Stimulated activated CD4-positive, alpha-beta T cell treated with anti-CD3 and anti-CD28 coated beads, Interleukin-12 subunit alpha, Interleukin-12 subunit beta, amount 100 ng/mL, for 24 hours (primary cell): ENCODE measurements around the gene GPC3.
"Not testable (repeated sequence)": the region's sequence is repeated elsewhere in the genome, so short reads cannot be mapped to it uniquely, and the experiment has no call there.

Source experiments
- DNase-seq, 2 experiments: peaks; one replicate each; pipeline ENCODE4 v3.0.0-alpha.2; 2020; ENCODE audit warnings: low read depth in 2 of 2

Gene GPC3

DNA sequence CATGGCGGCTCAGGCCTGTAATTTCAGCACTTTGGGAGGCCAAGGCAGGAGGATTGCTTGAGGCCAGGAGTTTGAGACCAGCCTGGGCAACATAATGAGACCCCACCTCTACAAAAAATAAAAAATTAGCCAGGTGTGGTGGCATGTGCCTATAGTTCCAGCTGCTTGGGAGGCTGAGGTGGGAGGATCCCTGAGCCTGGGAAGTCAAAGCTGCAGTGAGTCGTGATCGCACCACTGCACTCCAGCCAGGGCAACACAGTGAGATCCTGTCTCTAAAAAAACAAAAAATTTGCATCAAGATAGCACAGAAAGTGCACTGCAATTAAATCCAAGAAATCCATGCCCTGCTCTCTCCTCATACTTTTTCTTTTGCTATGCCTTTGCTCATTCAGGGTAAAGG, 458.6 kb downstream of the GPC3 start:
- not testable (repeated sequence) for DNase-seq

DNA sequence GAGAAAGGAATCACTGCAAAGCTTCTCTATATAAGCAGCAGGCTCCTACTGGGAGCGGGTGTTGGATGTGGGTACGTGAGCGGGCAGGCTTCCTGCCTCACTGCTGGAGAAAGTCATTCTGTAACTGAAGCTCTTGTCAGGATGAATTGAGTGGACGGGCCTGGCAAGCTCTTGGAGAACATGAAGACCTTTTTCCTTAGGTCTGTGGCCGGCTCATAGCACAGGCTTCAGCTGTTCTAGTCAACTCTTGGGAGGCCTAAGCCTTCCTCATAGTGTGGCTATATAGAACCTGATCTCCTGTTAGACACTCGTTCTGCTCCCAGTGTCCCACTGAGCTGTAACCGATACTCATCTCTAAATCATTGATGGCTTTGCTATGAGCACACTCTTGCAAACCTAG, 461.9 kb downstream of the GPC3 start:
- no peak for DNase-seq

DNA sequence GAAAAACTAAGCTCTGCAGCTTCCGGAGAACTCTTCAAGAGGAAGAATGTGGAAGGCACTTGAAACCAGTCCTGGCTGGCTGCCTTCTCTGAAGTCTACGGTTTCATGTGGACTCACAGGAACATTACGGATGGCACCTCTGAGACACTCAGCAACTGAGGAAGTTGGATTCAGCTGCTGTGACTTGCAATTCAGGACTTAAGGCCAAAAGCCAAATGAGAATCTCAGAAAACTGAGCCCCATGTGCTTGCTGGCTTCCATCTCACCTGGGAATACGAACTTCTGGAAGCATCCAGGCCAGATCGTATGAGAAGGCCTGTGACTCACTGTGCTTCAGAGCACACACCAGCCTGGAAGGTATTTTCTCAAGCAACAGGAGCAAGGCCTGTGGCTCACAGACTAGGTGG, 462.3 kb downstream of the GPC3 start:
- no peak for DNase-seq

DNA sequence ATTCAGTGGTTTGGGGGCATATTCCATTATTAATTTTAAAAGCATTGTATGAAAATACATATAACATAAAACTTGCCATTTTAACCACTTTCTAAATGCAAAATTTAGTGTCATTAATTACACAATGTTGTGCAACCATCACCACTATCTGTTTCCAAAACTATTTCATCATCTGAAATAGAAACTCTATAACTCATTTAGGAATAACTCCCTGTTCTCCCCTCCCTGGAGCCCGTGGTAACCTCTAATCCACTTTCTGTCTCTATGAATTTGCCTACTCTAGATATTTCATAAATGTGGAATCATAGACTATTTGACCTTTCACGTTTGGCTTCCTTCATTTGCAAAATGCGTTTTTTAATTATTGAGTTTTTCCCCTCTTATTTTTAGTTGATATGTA, 468.7 kb downstream of the GPC3 start:
- no peak for DNase-seq

DNA sequence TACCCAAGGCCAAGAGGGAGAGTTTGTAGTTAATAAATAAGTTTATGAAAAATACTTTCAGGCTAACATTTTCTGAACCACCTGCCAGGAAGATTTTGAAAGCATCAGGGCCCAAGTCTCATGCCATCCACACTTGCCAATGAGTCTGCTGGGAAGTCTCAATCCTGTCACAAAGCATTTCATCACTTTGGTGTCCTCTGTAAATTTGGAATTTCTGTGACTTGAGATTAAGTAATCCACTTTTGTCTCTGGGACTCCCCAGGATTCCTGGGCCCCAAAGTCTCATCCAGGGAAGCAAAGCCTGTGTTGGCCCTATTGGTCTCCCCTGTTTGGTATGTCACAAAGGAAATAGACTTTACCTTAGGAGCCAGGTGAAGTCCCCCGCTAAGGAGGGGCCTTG, 470.9 kb downstream of the GPC3 start:
- DNase-seq, result no peak

DNA sequence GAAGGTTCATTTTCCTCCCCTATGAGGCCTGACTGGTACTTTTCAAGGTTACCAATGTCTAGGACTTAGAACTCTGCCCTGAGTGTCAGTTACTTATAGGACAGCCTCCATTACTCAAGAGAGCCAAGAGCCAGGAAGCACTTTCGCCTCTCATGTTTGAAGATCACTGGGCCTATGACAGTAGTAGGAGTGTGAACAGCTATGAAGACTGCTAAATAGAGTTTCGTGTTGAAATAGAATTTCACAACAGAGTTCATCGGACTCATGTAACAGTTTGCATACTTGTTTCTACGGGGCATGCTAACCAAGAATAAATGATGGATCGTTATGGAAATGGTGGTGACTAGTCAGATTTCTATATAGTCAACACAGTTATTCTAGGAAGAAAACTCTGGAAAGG, 472.3 kb downstream of the GPC3 start:
- no peak for DNase-seq

DNA sequence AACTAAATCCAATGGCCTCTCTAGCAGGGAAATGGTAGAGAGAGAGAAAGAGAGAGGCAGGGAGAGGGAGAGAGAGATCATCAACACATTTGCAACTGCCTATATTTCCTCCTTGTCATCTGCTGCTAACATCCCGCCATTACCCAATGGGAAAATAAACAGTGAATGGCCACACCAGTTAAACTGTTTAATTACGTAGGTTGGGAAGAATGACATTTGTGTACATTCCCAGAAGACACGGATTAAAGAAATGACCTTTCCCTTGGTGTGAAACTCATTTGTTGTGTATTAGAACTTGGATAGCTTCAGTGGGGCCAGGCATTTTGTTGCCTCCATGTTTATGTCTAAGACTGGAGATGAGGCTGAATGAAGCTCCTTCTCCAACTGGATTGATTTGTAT, 474.4 kb downstream of the GPC3 start:
- no peak for DNase-seq

DNA sequence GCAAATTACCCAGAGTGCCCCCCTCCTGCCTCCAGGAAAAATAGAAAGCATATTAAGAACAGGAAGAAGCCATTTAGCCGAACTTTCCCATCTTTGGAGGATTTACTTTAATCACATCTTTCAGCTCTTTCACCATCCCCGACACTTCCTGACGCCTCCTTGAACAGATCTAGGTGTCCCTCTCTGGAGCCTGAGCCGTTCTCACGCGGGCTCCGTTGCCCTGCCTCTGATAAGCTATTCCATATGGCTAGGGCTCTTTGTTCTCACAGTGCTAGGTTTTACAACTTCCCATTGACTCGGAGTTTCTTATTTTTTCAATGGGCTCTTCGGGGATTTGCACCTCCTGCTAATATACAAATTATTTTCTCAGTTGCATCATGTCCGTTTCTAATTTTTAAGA, 488.0 kb downstream of the GPC3 start:
- DNase-seq, result no peak

DNA sequence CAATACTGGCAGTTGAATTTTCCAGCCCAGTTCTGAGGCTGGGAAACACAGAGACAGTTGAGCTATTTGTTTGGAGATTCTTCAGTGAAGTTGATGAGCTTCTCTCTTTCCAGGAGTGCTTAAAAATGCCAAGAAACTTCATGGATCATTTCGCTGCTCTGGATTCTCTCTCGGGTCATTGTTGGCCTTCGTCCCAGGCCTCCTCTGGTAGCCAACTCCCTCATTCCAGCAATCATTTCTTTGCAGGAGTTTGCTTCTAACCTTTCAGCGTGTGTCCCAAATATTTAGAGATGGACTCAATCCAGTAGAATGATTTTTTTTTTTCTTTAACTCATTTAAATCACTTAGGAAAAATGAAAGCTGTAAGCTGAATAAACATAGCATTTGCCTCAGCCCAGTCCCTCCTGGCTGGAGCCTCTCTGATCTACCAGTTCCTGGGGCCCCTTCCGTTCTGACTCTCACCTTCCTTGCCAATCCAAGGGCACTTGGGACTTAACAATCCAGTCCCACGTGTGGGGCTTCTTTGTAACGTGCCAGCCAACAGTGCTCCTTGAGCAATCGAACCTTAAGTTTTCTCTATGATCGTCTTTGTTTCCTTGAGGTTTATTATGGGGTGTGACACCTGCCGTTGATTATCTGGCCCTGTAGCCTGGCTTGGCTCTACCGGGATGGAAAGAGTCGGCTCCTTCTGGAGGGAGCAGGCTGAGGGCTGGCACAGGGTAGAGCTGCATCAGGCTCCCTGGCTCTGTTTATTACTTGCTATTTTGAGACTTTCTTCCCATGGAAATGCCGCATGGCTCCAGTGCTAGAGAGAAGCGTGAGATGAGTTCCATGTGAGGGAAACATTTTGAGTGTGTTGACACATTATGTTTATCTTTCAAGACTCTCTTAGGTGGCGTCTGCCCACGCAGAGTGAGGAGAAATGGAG, 489.7 kb downstream of the GPC3 start:
- no peak for DNase-seq

DNA sequence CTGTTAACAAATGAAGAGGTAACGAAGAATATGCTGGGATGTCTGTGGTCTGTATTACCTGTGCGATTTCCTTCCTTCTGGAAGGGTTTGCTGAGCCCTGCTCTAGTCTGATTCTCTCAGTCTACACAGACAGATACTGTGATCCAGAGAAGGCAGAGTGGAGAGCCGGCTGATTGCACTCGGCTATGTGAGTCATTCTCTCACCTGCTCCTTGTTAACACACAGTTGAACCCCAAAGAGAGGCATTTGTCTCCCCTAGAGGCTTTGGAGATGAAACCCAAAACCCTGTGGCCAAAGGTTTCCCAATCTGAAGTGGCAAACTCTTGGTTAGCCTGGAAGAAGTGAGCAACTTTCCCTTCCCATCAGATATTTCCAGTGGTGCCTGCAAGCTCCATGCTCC, 492.0 kb downstream of the GPC3 start:
- no peak for DNase-seq

DNA sequence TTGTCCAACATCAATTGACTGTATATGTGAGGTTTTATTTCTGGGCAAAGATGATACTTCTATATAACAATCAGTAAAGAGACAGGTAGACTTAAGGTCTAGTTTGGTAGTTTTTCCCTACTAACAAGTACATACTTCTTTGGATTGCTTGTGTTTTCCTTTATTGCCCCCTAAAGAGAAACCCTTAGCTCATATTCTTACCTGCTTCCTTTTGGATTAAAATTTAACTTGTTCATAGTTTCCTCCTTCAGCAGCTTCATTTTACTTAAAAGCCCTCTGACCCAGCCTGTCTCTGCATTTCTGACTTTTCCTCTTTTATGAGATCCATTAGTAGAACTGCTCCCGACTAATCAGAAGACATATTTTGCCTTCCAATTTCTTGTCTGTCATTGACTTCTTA, 494.4 kb downstream of the GPC3 start:
- DNase-seq, result no peak
